Measurements from ENCODE around the gene MCOLN2. TPM values are rescaled to one million over a fixed set of nuclear protein-coding genes. Genes with fewer than 3 reads are reported as not detected.

Gene MCOLN2
- total and polyA plus RNA-seq, 2 of the 8 experiments (the other 6 are each of a cell fraction or from before 2014, with no cell fraction given): 1.7 to 6.1 TPM

DNA sequence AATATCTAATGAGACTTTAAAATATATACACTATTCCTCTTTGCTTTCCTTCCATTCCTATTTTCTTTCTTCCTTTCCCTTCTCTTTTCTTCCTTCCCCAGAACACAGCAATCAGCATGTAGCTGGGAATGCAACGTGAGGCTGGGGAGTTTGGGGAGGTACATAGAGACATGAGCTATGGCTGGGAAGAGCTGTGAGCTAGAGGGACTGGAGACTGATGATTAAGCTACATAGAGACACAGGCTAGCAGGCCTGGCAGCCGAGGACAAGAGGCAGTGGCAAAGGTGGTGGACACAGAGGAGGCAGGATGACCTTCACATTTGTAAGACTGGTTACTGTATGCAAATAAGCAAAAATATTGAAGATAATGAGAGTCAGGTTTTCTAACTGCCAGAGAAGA, 111.4 kb downstream of the MCOLN2 start:
- H3K4me2 ChIP-seq (ENCODE audit: insufficient read depth in 1 of 2, low read depth in 2 of 2, low read length in 2 of 2): no peak overlapping the region
- no peak overlapping the region for H3K27ac ChIP-seq (ENCODE audit: low read depth, low read length)
- no peak overlapping the region for H4K5ac ChIP-seq (ENCODE audit: insufficient read length, low read depth, low read length)
- ChIA-PET POLR2A (ENCODE audit: partially characterized antibody) (no interaction called here), CTCF (ENCODE audit: partially characterized antibody) (interaction anchor here (0.6 to 1.6 kb wide), 8 partner anchors 9 to 407 kb away, joined by 3 to 8 read pairs (median 4); no protein-coding TSS in a partner anchor)
- no peaks in the 10 kb centered on the region for H3K4me1 ChIP-seq (replicated peaks in 1 of 4; ENCODE audit: control insufficient read depth in 3 of 4, insufficient read depth in 4 of 4, low read length in 3 of 4)
- H3K9me3 ChIP-seq (ENCODE audit: insufficient read depth in 2 of 2, low read depth in 1 of 2, low read length in 1 of 2): peaks cover 0 to 4% of the 10 kb centered on the region in 2 experiments; a peak in 1 of 4 replicates
- H3K9ac ChIP-seq (replicated peaks in 1 of 4; ENCODE audit: extremely low read depth in 1 of 4, low read depth in 3 of 4, low read length in 3 of 4): no peak overlapping the region
- H2AFZ ChIP-seq (ENCODE audit: low read length): no peak overlapping the region
- H3K79me1 ChIP-seq (ENCODE audit: low read depth, low read length): peaks cover 4% of the 10 kb centered on the region; the same call in 1 of the 2 replicates
- H4K8ac ChIP-seq (ENCODE audit: extremely low read depth, insufficient read depth, low read length): no peak overlapping the region
- H3K4me3 ChIP-seq (ENCODE audit: extremely low read depth in 1 of 4, insufficient read depth in 2 of 4, low read depth in 3 of 4, low read length in 4 of 4): no peak overlapping the region
- H2AK5ac ChIP-seq (ENCODE audit: low read depth, low read length): no peak overlapping the region
- no peak for DNase-seq (ENCODE audit: low read depth in 1 of 2, low spot score in 2 of 2)
- H2BK120ac ChIP-seq (replicated peaks; ENCODE audit: low read depth, low read length): no peak overlapping the region
- no peak overlapping the region for H2BK5ac ChIP-seq (ENCODE audit: low read depth, low read length)
- peaks cover 0 to 6% of the 10 kb centered on the region in 2 experiments for H4K20me1 ChIP-seq (replicated peaks in 1 of 2; ENCODE audit: control insufficient read depth in 1 of 2, insufficient read depth in 2 of 2, low read length in 2 of 2)
- no peak overlapping the region for H3K23ac ChIP-seq (ENCODE audit: insufficient read length)
- WGBS, 2 experiments (ENCODE audit: extremely low coverage in 1 of 2, insufficient coverage in 1 of 2, insufficient read length in 1 of 2, insufficient replicate concordance in 2 of 2, low coverage in 1 of 2, low lambda C conversion rate in 2 of 2, missing lambda C conversion rate in 1 of 2): 70% methylated on average over 2 of the region's 2 CpGs; no CpG with 5 or more reads in 1 of the 2 experiments
- H2BK20ac ChIP-seq (ENCODE audit: low read length): no peak overlapping the region
- H3K56ac ChIP-seq (replicated peaks; ENCODE audit: insufficient read length, low read depth, low read length): peak overlapping the region; percentile 66
- H3K18ac ChIP-seq (ENCODE audit: extremely low read depth, low read length): no peak overlapping the region
- no peak overlapping the region for H3K14ac ChIP-seq (ENCODE audit: insufficient read length)
- no peak overlapping the region for H2BK15ac ChIP-seq (ENCODE audit: low read length)
- peaks cover 0 to 7% (median 3%) of the 10 kb centered on the region in 4 experiments; a peak in 3 of 8 replicates for H3K36me3 ChIP-seq (ENCODE audit: control insufficient read depth in 2 of 4, insufficient read depth in 4 of 4, low read length in 3 of 4)
- H3K4ac ChIP-seq (replicated peaks; ENCODE audit: insufficient read length, low read depth, low read length): no peak overlapping the region
- H2BK12ac ChIP-seq (ENCODE audit: low read depth, low read length): no peak overlapping the region
- no peak overlapping the region for H4K91ac ChIP-seq (replicated peaks; ENCODE audit: insufficient read length, low read length)
- H3K23me2 ChIP-seq (ENCODE audit: low read depth, low read length): no peaks in the 10 kb centered on the region
- H3K79me2 ChIP-seq (ENCODE audit: control insufficient read depth in 1 of 2, insufficient read depth in 2 of 2, low read length in 2 of 2): peaks cover 0 to 42% of the 10 kb centered on the region in 2 experiments; a peak in 3 of 4 replicates
- no peak for TF ChIP-seq BACH1 (IDR thresholded peaks at IDR 0.05; ENCODE audit: low read length)
- TF ChIP-seq NANOG (IDR thresholded peaks at IDR 0.05; ENCODE audit: insufficient read depth, low read depth, low read length, poor library complexity, severe bottlenecking): no peak
- TF ChIP-seq SP1 (IDR thresholded peaks at IDR 0.05; ENCODE audit: low read depth, low read length): no peak
- TF ChIP-seq CEBPB (IDR thresholded peaks at IDR 0.05; ENCODE audit: low read depth, low read length): no peak
- TF ChIP-seq TAF1 (IDR thresholded peaks at IDR 0.05; ENCODE audit: low read depth, low read length): no peak
- TF ChIP-seq, protein P1, sequence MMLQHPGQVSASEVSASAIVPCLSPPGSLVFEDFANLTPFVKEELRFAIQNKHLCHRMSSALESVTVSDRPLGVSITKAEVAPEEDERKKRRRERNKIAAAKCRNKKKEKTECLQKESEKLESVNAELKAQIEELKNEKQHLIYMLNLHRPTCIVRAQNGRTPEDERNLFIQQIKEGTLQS (IDR thresholded peaks at IDR 0.05; ENCODE audit: insufficient read depth, low read depth, low read length): no peak
- TF ChIP-seq, protein P2, sequence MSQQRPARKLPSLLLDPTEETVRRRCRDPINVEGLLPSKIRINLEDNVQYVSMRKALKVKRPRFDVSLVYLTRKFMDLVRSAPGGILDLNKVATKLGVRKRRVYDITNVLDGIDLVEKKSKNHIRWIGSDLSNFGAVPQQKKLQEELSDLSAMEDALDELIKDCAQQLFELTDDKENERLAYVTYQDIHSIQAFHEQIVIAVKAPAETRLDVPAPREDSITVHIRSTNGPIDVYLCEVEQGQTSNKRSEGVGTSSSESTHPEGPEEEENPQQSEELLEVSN (IDR thresholded peaks at IDR 0.05): no peak
- FAIRE-seq: no peak
- no peaks in the 10 kb centered on the region for H3K27me3 ChIP-seq (replicated peaks in 1 of 4; ENCODE audit: control insufficient read depth in 3 of 4, extremely low read depth in 1 of 4, insufficient read depth in 3 of 4, low read length in 3 of 4)

All from H1 (cell line).